Measurements from ENCODE around the gene BRD9. TPM values are rescaled to one million over a fixed set of nuclear protein-coding genes. Genes with fewer than 3 reads are reported as not detected.
"Not testable (repeated sequence)": the region's sequence is repeated elsewhere in the genome, so short reads cannot be mapped to it uniquely, and the experiment has no call there.

The BRD9 gene
- total RNA-seq, 1 experiment from 2014 or later, result 48.9 TPM

DNA sequence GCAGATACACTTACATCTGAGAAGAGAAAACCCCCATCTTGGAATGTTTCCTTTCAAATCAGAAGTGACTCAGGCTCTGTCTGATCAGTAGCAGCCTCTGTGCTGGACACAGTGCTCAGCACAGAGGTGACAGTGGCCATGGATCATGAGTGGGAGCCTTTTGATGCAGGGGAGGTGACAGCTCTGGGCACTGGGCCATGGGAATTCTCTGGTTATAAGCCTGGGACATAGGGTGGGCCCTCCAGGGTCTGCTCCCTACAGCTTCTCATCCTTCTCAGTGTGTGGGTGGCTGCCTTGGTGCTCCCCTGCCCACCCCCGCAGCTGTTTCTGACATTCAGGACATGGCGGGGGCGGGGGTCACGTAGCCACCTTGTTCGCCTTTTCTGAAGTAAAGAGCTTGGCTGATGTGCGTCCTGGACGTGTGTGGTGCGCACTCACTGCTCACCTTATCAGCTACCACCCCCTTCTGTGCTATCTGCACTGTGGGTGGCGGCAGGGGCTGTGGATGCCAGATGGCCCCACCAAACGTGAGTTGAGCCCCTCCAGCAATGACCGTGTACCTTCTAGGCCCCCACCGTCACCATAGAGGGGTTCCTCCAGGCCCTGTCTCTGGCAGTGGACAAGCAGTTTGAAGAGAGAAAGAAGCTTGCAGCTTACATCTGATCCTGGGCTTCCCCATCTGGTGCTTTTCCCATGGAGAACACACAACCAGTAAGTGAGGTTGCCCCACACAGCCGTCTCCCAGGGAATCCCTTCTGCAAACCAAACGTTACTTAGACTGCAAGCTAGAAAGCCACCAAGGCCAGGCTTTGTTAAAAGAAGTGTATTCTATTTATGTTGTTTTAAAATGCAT is 24.1 kb upstream of the BRD9 start:
- H3K36me3 Mint-ChIP-seq (ENCODE audit: insufficient read depth, unreplicated experiment), result peaks cover 36% of the 10 kb centered on the region
- no peaks in the 10 kb centered on the region for H3K9me3 Mint-ChIP-seq (ENCODE audit: unreplicated experiment)
- intact Hi-C loops (cut with micrococcal nuclease), result loop anchor here (10.0 kb wide), 1 partner anchor 442 kb away; no protein-coding TSS in a partner anchor
- no TSS peak for BruUV-seq (replicated peaks)
- CTCF ChIA-PET, result interaction anchor here (0.6 to 1.0 kb wide), 3 partner anchors 21 to 728 kb away, joined by 3 to 6 read pairs (median 3); no protein-coding TSS in a partner anchor
- TF ChIP-seq, protein P1, sequence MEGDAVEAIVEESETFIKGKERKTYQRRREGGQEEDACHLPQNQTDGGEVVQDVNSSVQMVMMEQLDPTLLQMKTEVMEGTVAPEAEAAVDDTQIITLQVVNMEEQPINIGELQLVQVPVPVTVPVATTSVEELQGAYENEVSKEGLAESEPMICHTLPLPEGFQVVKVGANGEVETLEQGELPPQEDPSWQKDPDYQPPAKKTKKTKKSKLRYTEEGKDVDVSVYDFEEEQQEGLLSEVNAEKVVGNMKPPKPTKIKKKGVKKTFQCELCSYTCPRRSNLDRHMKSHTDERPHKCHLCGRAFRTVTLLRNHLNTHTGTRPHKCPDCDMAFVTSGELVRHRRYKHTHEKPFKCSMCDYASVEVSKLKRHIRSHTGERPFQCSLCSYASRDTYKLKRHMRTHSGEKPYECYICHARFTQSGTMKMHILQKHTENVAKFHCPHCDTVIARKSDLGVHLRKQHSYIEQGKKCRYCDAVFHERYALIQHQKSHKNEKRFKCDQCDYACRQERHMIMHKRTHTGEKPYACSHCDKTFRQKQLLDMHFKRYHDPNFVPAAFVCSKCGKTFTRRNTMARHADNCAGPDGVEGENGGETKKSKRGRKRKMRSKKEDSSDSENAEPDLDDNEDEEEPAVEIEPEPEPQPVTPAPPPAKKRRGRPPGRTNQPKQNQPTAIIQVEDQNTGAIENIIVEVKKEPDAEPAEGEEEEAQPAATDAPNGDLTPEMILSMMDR (IDR thresholded peaks at IDR 0.05; ENCODE audit: unreplicated experiment), result no peak
- no peaks in the 10 kb centered on the region for H3K27me3 Mint-ChIP-seq (ENCODE audit: insufficient read depth, unreplicated experiment)
- H3K4me1 Mint-ChIP-seq (ENCODE audit: insufficient read depth, unreplicated experiment), result peaks cover 23% of the 10 kb centered on the region
- no peak for DNase-seq (ENCODE audit: unreplicated experiment)
- POLR2A ChIA-PET, result no interaction called here
- no peak overlapping the region for H3K27ac Mint-ChIP-seq (ENCODE audit: low read depth, unreplicated experiment)
- H3K4me3 Mint-ChIP-seq (ENCODE audit: unreplicated experiment), result no peak overlapping the region

DNA sequence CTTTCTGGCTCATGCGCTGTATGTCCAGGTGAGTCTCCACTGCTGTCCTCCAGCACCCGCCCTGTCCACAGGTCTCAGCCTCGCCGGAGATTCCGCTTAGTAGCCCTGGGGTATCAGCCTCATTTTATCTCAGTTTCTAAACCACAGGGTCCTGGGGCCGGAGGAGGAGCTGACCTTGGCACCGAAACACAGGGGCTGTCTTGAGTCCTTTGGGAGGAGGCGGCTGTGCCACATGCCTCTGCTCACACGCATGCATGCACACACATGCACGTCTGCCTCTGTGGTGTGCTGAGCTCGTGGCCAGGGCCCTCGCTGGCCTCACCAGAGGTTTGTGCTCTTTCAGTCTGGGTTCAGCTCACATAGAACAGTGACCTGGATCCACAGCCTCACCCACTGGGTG is 23.3 kb upstream of the BRD9 start:
- TF ChIP-seq, protein P1 (IDR thresholded peaks at IDR 0.05; ENCODE audit: unreplicated experiment), result no peak
- DNase-seq (ENCODE audit: unreplicated experiment), result no peak
- BruUV-seq (replicated peaks), result no TSS peak
- ChIA-PET POLR2A (no interaction called here), CTCF (interaction anchor here (1.0 kb wide), 2 partner anchors 224 to 729 kb away, joined by 3 to 6 read pairs; no protein-coding TSS in a partner anchor)
- Mint-ChIP-seq H3K4me1 (ENCODE audit: insufficient read depth, unreplicated experiment) (peaks cover 30% of the 10 kb centered on the region), H3K27me3 (ENCODE audit: insufficient read depth, unreplicated experiment) (no peaks in the 10 kb centered on the region), H3K27ac (ENCODE audit: low read depth, unreplicated experiment) (no peak overlapping the region), H3K9me3 (ENCODE audit: unreplicated experiment) (no peaks in the 10 kb centered on the region), H3K36me3 (ENCODE audit: insufficient read depth, unreplicated experiment) (peaks cover 31% of the 10 kb centered on the region), H3K4me3 (ENCODE audit: unreplicated experiment) (no peak overlapping the region)
- intact Hi-C loops (cut with micrococcal nuclease), result loop anchor here (10.0 kb wide), 1 partner anchor 441 kb away; no protein-coding TSS in a partner anchor

GRCh38 chr5:915346-915745 is 22.7 kb upstream of the BRD9 start:
- H3K27ac Mint-ChIP-seq (ENCODE audit: low read depth, unreplicated experiment); DNase-seq (ENCODE audit: unreplicated experiment); H3K27me3 Mint-ChIP-seq (ENCODE audit: insufficient read depth, unreplicated experiment); H3K9me3 Mint-ChIP-seq (ENCODE audit: unreplicated experiment); POLR2A ChIA-PET; H3K4me3 Mint-ChIP-seq (ENCODE audit: unreplicated experiment); BruUV-seq (replicated peaks): not testable (repeated sequence)
- H3K4me1 Mint-ChIP-seq (ENCODE audit: insufficient read depth, unreplicated experiment), result peaks cover 35% of the 10 kb centered on the region
- peaks cover 30% of the 10 kb centered on the region for H3K36me3 Mint-ChIP-seq (ENCODE audit: insufficient read depth, unreplicated experiment)
- CTCF ChIA-PET, result interaction anchor here (2.9 kb wide), 1 partner anchor 8 kb away, joined by 20 read pairs; no protein-coding TSS in a partner anchor
- intact Hi-C loops (cut with micrococcal nuclease), result loop anchor here (10.0 kb wide), 1 partner anchor 441 kb away; no protein-coding TSS in a partner anchor

- ChIA-PET CTCF (interaction anchor here (0.6 to 3.3 kb wide), 4 partner anchors 9 to 253 kb away, joined by 3 to 21 read pairs (median 12); no protein-coding TSS in a partner anchor), POLR2A (no interaction called here)
- no TSS peak for BruUV-seq (replicated peaks)
- Mint-ChIP-seq H3K27ac (ENCODE audit: low read depth, unreplicated experiment) (no peak overlapping the region), H3K27me3 (ENCODE audit: insufficient read depth, unreplicated experiment) (no peaks in the 10 kb centered on the region), H3K9me3 (ENCODE audit: unreplicated experiment) (no peaks in the 10 kb centered on the region), H3K4me3 (ENCODE audit: unreplicated experiment) (no peak overlapping the region), H3K4me1 (ENCODE audit: insufficient read depth, unreplicated experiment) (peaks cover 37% of the 10 kb centered on the region), H3K36me3 (ENCODE audit: insufficient read depth, unreplicated experiment) (peaks cover 30% of the 10 kb centered on the region)
- intact Hi-C loops (cut with micrococcal nuclease), result loop anchor here (10.0 kb wide), 1 partner anchor 440 kb away; no protein-coding TSS in a partner anchor
- TF ChIP-seq, protein P1 (IDR thresholded peaks at IDR 0.05; ENCODE audit: unreplicated experiment), result no peak
- DNase-seq (ENCODE audit: unreplicated experiment), result no peak
Observed at GRCh38 chr5:914612-915011, 22.0 kb upstream of the BRD9 start.
